IMR-90 (cell line): ENCODE data around the gene ROBO1. TPM values are rescaled to one million over a fixed set of nuclear protein-coding genes. Genes with fewer than 3 reads are reported as not detected.

ENCODE experiments used
- ATAC-seq: fragments of 200-7000 bp; cut with Tn5 transposase; 2 replicates; pipeline ENCODE4 v1.9.1; 2020; ENCODE audit warnings: low read depth, mild to moderate bottlenecking, moderate library complexity
- BruUV-seq: library from RNA; stranded (reverse); fragments of 400-500 nt; replicated peaks from 2 replicates; lab custom pipeline; 2021; lab: Mats Ljungman, UMichigan
- CTCF ChIA-PET: fragments of 300-600 bp; formaldehyde crosslinking; extraction: SDS; loops from one replicate; lab custom pipeline; 2021; ENCODE audit warnings: antibody characterized with exemption; lab: Yijun Ruan, JAX
- POLR2A ChIA-PET: fragments of 300-600 bp; sonication (Branson Sonifier 250); formaldehyde crosslinking; loops from one replicate; lab custom pipeline; 2022; ENCODE audit warnings: antibody characterized with exemption; ENCODE audit not compliant: unreplicated experiment; lab: Charles Lee
- DNase-seq: peaks from one replicate; pipeline ENCODE4 v3.0.0; 2013
- H2AFZ ChIP-seq: replicated peaks from 2 replicates; pipeline ENCODE3; 2013; ENCODE audit warnings: low read length, mild to moderate bottlenecking; ENCODE audit not compliant: poor library complexity
- H2AK5ac ChIP-seq: 2 replicates; pipeline ENCODE4 v1.6.1; 2013; ENCODE audit warnings: low read depth, low read length, inconsistent platforms
- H2AK9ac ChIP-seq: replicated peaks from 2 replicates; pipeline ENCODE3; 2013; ENCODE audit warnings: mild to moderate bottlenecking, low read depth, low read length, moderate library complexity; ENCODE audit not compliant: poor library complexity
- H2BK120ac ChIP-seq: 2 replicates; pipeline ENCODE4 v1.6.1; 2013; ENCODE audit warnings: low read depth, low read length, inconsistent platforms
- H2BK15ac ChIP-seq: 3 replicates; pipeline ENCODE4 v1.6.1; 2013; ENCODE audit warnings: low read depth, low read length, inconsistent platforms
- H2BK20ac ChIP-seq: 2 replicates; pipeline ENCODE4 v1.6.1; 2013; ENCODE audit warnings: low read depth, mild to moderate bottlenecking, inconsistent platforms, low read length, moderate library complexity
- H2BK5ac ChIP-seq: 2 replicates; pipeline ENCODE4 v1.6.1; 2013; ENCODE audit warnings: mild to moderate bottlenecking, low read depth, low read length, inconsistent platforms; ENCODE audit not compliant: poor library complexity, severe bottlenecking
- H3K14ac ChIP-seq: replicated peaks from 2 replicates; pipeline ENCODE4 v1.6.1; 2013; ENCODE audit warnings: low read depth, low read length, inconsistent platforms
- H3K18ac ChIP-seq: 2 replicates; pipeline ENCODE4 v1.6.1; 2013; ENCODE audit warnings: low read depth, low read length, control low read depth
- H3K23ac ChIP-seq: 2 replicates; pipeline ENCODE4 v1.6.1; 2013; ENCODE audit warnings: low read depth, low read length, inconsistent platforms
- H3K27ac ChIP-seq: 2 replicates; pipeline ENCODE4 v1.5.1; 2013; ENCODE audit warnings: mild to moderate bottlenecking, control low read depth, low read length; ENCODE audit not compliant: insufficient read depth
- H3K27me3 ChIP-seq: 2 replicates; pipeline ENCODE4 v1.6.1; 2013; ENCODE audit warnings: low read length; ENCODE audit not compliant: control insufficient read depth, insufficient read depth
- H3K36me3 ChIP-seq: 2 replicates; pipeline ENCODE4 v1.6.1; 2013; ENCODE audit warnings: low read length, mixed read lengths; ENCODE audit not compliant: control insufficient read depth, insufficient read depth
- H3K4ac ChIP-seq: 2 replicates; pipeline ENCODE4 v1.6.1; 2013; ENCODE audit warnings: low read depth, low read length, inconsistent platforms
- H3K4me1 ChIP-seq: 2 replicates; pipeline ENCODE4 v1.6.1; 2013; ENCODE audit warnings: low read length, mixed read lengths; ENCODE audit not compliant: control insufficient read depth, insufficient read depth
- H3K4me2 ChIP-seq: 2 replicates; pipeline ENCODE4 v1.6.1; 2013; ENCODE audit warnings: low read depth, mild to moderate bottlenecking, control low read depth, low read length, moderate library complexity
- H3K4me3 ChIP-seq: 2 replicates; pipeline ENCODE4 v1.5.1; 2013; ENCODE audit warnings: low read depth, mild to moderate bottlenecking, control low read depth, low read length, moderate library complexity; ENCODE audit not compliant: insufficient read depth
- H3K56ac ChIP-seq: 2 replicates; pipeline ENCODE4 v1.6.1; 2013; ENCODE audit warnings: low read length, inconsistent platforms; ENCODE audit not compliant: insufficient read depth; ENCODE audit errors: extremely low read depth
- H3K79me1 ChIP-seq, 2 experiments: 2 replicates each; pipeline ENCODE4 v1.6.1; 2013; ENCODE audit warnings: low read length in 2 of 2, inconsistent platforms in 1 of 2, low read depth in 1 of 2
- H3K9ac ChIP-seq: 2 replicates; pipeline ENCODE4 v1.6.1; 2013; ENCODE audit warnings: low read depth, low read length, control low read depth
- H3K9me1 ChIP-seq: 2 replicates; pipeline ENCODE4 v1.6.1; 2013; ENCODE audit warnings: low read length, inconsistent platforms; ENCODE audit not compliant: insufficient read depth
- H3K9me3 ChIP-seq: 2 replicates; pipeline ENCODE4 v1.6.1; 2013; ENCODE audit warnings: low read length; ENCODE audit not compliant: control insufficient read depth, insufficient read depth
- H4K20me1 ChIP-seq: 2 replicates; pipeline ENCODE4 v1.6.1; 2013; ENCODE audit warnings: low read length, inconsistent platforms; ENCODE audit not compliant: insufficient read depth
- H4K5ac ChIP-seq: 2 replicates; pipeline ENCODE4 v1.6.1; 2013; ENCODE audit warnings: mild to moderate bottlenecking, low read depth, low read length, control low read depth
- H4K8ac ChIP-seq, 2 experiments: 2 replicates each; pipeline ENCODE4 v1.6.1; 2013; ENCODE audit warnings: low read depth in 2 of 2, low read length in 2 of 2, control low read depth in 1 of 2, inconsistent platforms in 1 of 2
- H4K91ac ChIP-seq: 2 replicates; pipeline ENCODE4 v1.6.1; 2013; ENCODE audit warnings: low read depth, low read length, inconsistent platforms; ENCODE audit not compliant: insufficient read depth
- BHLHE40 ChIP-seq: fragments of 150-350 bp; IDR thresholded peaks from 2 replicates; pipeline ENCODE4 v1.6.1; 2016; ENCODE audit warnings: mild to moderate bottlenecking, low read depth, low read length
- CHD1 ChIP-seq: IDR thresholded peaks from 2 replicates; pipeline ENCODE4 v1.6.1; 2012; ENCODE audit warnings: low read depth, low read length, improper control_type of control experiment
- CTCF ChIP-seq: conservative IDR thresholded peaks from 2 replicates; pipeline ENCODE4 v1.5.1; 2012; ENCODE audit warnings: mild to moderate bottlenecking, low read depth, low read length, improper control_type of control experiment
- ELK1 ChIP-seq: fragments of 150-350 bp; IDR thresholded peaks from 2 replicates; pipeline ENCODE4 v1.6.1; 2016; ENCODE audit warnings: low read depth, mild to moderate bottlenecking, low read length, moderate library complexity, borderline replicate concordance
- FOS ChIP-seq: fragments of 150-350 bp; IDR thresholded peaks from 2 replicates; pipeline ENCODE4 v1.6.1; 2016; ENCODE audit warnings: low read depth, low read length
- MAFK ChIP-seq: IDR thresholded peaks from 2 replicates; pipeline ENCODE4 v1.6.1; 2012; ENCODE audit warnings: low read depth, low read length, improper control_type of control experiment
- MAZ ChIP-seq: IDR thresholded peaks from 2 replicates; pipeline ENCODE4 v1.6.1; 2012; ENCODE audit warnings: low read depth, mild to moderate bottlenecking, low read length, improper control_type of control experiment, moderate library complexity, borderline replicate concordance
- POLR2A ChIP-seq: IDR thresholded peaks from 2 replicates; pipeline ENCODE4 v1.6.1; 2012; ENCODE audit warnings: mild to moderate bottlenecking, low read depth, low read length
- RCOR1 ChIP-seq: IDR thresholded peaks from 2 replicates; pipeline ENCODE4 v1.6.1; 2012; ENCODE audit warnings: mild to moderate bottlenecking, low read length, improper control_type of control experiment; ENCODE audit not compliant: insufficient replicate concordance
- RFX5 ChIP-seq: IDR thresholded peaks from 2 replicates; pipeline ENCODE4 v1.8.0; 2012; ENCODE audit warnings: low read depth, mild to moderate bottlenecking, low read length, moderate library complexity
- SMC3 ChIP-seq: fragments of 150-350 bp; IDR thresholded peaks from 2 replicates; pipeline ENCODE4 v1.6.1; 2016; ENCODE audit warnings: low read depth, mild to moderate bottlenecking, antibody characterized with exemption, low read length, moderate library complexity
- USF2 ChIP-seq: fragments of 150-350 bp; IDR thresholded peaks from 2 replicates; pipeline ENCODE4 v1.6.1; 2017; ENCODE audit warnings: mild to moderate bottlenecking, antibody characterized with exemption, low read length, low read depth
- WGBS, 2 experiments: methylation state at CpG; one replicate each; pipeline versions ENCODE4 v1.1.5 to v1.1.7; 2013; ENCODE audit warnings: missing lambda C conversion rate in 2 of 2; ENCODE audit not compliant: insufficient read length in 1 of 2; ENCODE audit errors: extremely low coverage in 2 of 2; 5-methylcytosine and 5-hydroxymethylcytosine counted together
- dilution Hi-C: fragments of 300-500 bp; cut with HindIII; formaldehyde crosslinking; loops from one replicate; pipeline ENCODE4 v1.14.3; 2018; ENCODE audit warnings: low sequenced_read_pairs; ENCODE audit not compliant: unreplicated experiment
- in situ Hi-C: fragments of 300-500 bp; cut with MboI; formaldehyde crosslinking; loops from 3 replicates; pipeline ENCODE4 v1.14.3; 2019; ENCODE audit warnings: low sequenced_read_pairs, inconsistent platforms, mixed read lengths
- intact Hi-C: fragments of 100-400 bp; cut with micrococcal nuclease; formaldehyde crosslinking; loops from 2 replicates; pipeline ENCODE4 v1.10.0; 2022
- polyA plus RNA-seq, 3 experiments: library from polyadenylated mRNA; depleted of rRNA; stranded (reverse); fragments of >200 nt; gene quantifications; 2 replicates each; pipeline ENCODE4 v1.2.3, GENCODE V29; 2012; ENCODE audit warnings: low replicate concordance in 1 of 3
- total RNA-seq: library from RNA; depleted of rRNA; stranded (reverse); fragments of >200 nt; gene quantifications from 2 replicates; pipeline ENCODE4 v1.2.3, GENCODE V29; 2012

ROBO1 gene
- total and polyA plus RNA-seq, 2 of the 4 experiments (the other 2 are of a cell fraction), result 24.1 to 53.9 TPM

GRCh38 chr3:78927759-78928158, 840.0 kb downstream of the ROBO1 start:
- H4K91ac ChIP-seq, result no peak overlapping the region
- H3K18ac ChIP-seq, result no peak overlapping the region
- peaks cover 7% of the 10 kb centered on the region in 2 experiments; a peak in 2 of 4 replicates for H3K79me1 ChIP-seq
- H4K5ac ChIP-seq, result no peak overlapping the region
- intact Hi-C loops (no loop called here), in situ Hi-C loops (no loop called here), dilution Hi-C loops (no loop called here)
- H3K9me1 ChIP-seq, result no peaks in the 10 kb centered on the region
- H2AFZ ChIP-seq, result no peak overlapping the region
- H3K9ac ChIP-seq, result no peak overlapping the region
- H3K27ac ChIP-seq, result no peak overlapping the region
- H3K14ac ChIP-seq, result no peak overlapping the region
- no peaks in the 10 kb centered on the region for H3K4me1 ChIP-seq
- POLR2A ChIA-PET, result no interaction called here
- no peaks in the 10 kb centered on the region for H3K27me3 ChIP-seq
- no TSS peak for BruUV-seq
- H2BK5ac ChIP-seq, result no peak overlapping the region
- H3K56ac ChIP-seq, result no peak overlapping the region
- DNase-seq (no peak), ATAC-seq (no peak)
- H3K4ac ChIP-seq, result no peak overlapping the region
- no peak overlapping the region for H3K23ac ChIP-seq
- no peak overlapping the region for H2AK5ac ChIP-seq
- H4K8ac ChIP-seq, result no peak overlapping the region
- 100% methylated on average over 1 of the region's 1 CpG; no CpG with 5 or more reads in 1 of the 2 experiments for WGBS, 2 experiments
- no peak overlapping the region for H3K4me3 ChIP-seq
- CTCF ChIA-PET, result no interaction called here
- TF ChIP-seq SMC3, result no peak
- no peak for TF ChIP-seq FOS
- no peak for TF ChIP-seq USF2
- no peak for TF ChIP-seq CTCF
- TF ChIP-seq MAZ, result no peak
- TF ChIP-seq CHD1, result no peak
- no peak for TF ChIP-seq MAFK
- no peak for TF ChIP-seq RCOR1
- no peak for TF ChIP-seq BHLHE40
- no peak for TF ChIP-seq POLR2A
- TF ChIP-seq RFX5, result no peak
- no peak for TF ChIP-seq ELK1
- no peak overlapping the region for H2AK9ac ChIP-seq
- H2BK20ac ChIP-seq, result no peak overlapping the region
- H2BK15ac ChIP-seq, result no peak overlapping the region
- no peaks in the 10 kb centered on the region for H3K9me3 ChIP-seq
- peaks cover 2% of the 10 kb centered on the region; the same call in 1 of the 2 replicates for H3K36me3 ChIP-seq
- no peak overlapping the region for H2BK120ac ChIP-seq
- no peaks in the 10 kb centered on the region for H4K20me1 ChIP-seq
- H3K4me2 ChIP-seq, result no peak overlapping the region
